Neural cell (in vitro differentiated cells): ENCODE data around the gene ZNF574. TPM values are rescaled to one million over a fixed set of nuclear protein-coding genes. Genes with fewer than 3 reads are reported as not detected.

Source experiments
- H2AFZ ChIP-seq: fragments of 200-600, 300-800 bp; sonication (generic), shearing (Covaris generic); 2 replicates; pipeline ENCODE4 v1.6.0; 2014; ENCODE audit warnings: low read depth, mild to moderate bottlenecking, antibody characterized with exemption, low read length, moderate library complexity
- H3F3A ChIP-seq: fragments of 200-600 bp; shearing (Covaris generic); 2 replicates; pipeline ENCODE4 v1.6.1; 2016; ENCODE audit warnings: mild to moderate bottlenecking, moderate library complexity, mixed read lengths, antibody characterized with exemption, low read length; ENCODE audit not compliant: insufficient read depth, poor library complexity, severe bottlenecking
- H3K27ac ChIP-seq: fragments of 200-600, 300-800 bp; sonication (generic), shearing (Covaris generic); 2 replicates; pipeline ENCODE4 v1.5.1; 2014; ENCODE audit warnings: mild to moderate bottlenecking, low read length, moderate library complexity
- H3K27me3 ChIP-seq: fragments of 300-800, 200-600 bp; sonication (generic), shearing (Covaris generic); 2 replicates; pipeline ENCODE4 v1.6.0; 2014; ENCODE audit warnings: mild to moderate bottlenecking, low read depth, low read length, moderate library complexity; ENCODE audit not compliant: insufficient read depth
- H3K36me3 ChIP-seq: fragments of 300-800, 200-600 bp; sonication (generic), shearing (Covaris generic); 2 replicates; pipeline ENCODE4 v1.5.1; 2014; ENCODE audit warnings: mild to moderate bottlenecking, antibody characterized with exemption, low read length, moderate library complexity; ENCODE audit not compliant: insufficient read depth
- H3K4me2 ChIP-seq: fragments of 300-800, 200-600 bp; sonication (generic), shearing (Covaris generic); 2 replicates; pipeline ENCODE4 v1.6.0; 2014; ENCODE audit warnings: mild to moderate bottlenecking, low read length
- H3K4me3 ChIP-seq: fragments of 300-800, 200-600 bp; sonication (generic), shearing (Covaris generic); 2 replicates; pipeline ENCODE4 v1.5.1; 2014; ENCODE audit warnings: mild to moderate bottlenecking, low read length, moderate library complexity
- H3K79me2 ChIP-seq: fragments of 200-600 bp; shearing (Covaris generic); replicated peaks from 2 replicates; pipeline ENCODE4 v1.6.0; 2014; ENCODE audit warnings: mild to moderate bottlenecking, low read length, moderate library complexity; ENCODE audit not compliant: insufficient read depth
- H3K9ac ChIP-seq: fragments of 300-800, 200-600 bp; sonication (generic), shearing (Covaris generic); 2 replicates; pipeline ENCODE4 v1.6.1; 2016; ENCODE audit warnings: mild to moderate bottlenecking, low read length, mixed read lengths
- H3K9me2 ChIP-seq: fragments of 200-600 bp; shearing (Covaris generic); 2 replicates; pipeline ENCODE4 v1.6.1; 2016; ENCODE audit warnings: mild to moderate bottlenecking, low read length, mixed read lengths; ENCODE audit not compliant: insufficient read depth
- H3K9me3 ChIP-seq: fragments of 200-600, 300-800 bp; sonication (generic), shearing (Covaris generic); 2 replicates; pipeline ENCODE4 v1.6.1; 2016; ENCODE audit warnings: mild to moderate bottlenecking, mixed run types, low read length, moderate library complexity, mixed read lengths
- H4K20me1 ChIP-seq: fragments of 200-600 bp; shearing (Covaris generic); 2 replicates; pipeline ENCODE4 v1.6.1; 2016; ENCODE audit warnings: mild to moderate bottlenecking, mixed run types; ENCODE audit not compliant: insufficient read depth
- CTCF ChIP-seq: fragments of 450-650 bp; IDR thresholded peaks from 2 replicates; pipeline ENCODE4 v1.5.1; 2014; ENCODE audit warnings: antibody characterized with exemption, mild to moderate bottlenecking, moderate library complexity; ENCODE audit not compliant: poor library complexity, severe bottlenecking
- EP300 ChIP-seq: fragments of 450-650 bp; conservative IDR thresholded peaks from 2 replicates; pipeline ENCODE4 v1.6.1; 2014; ENCODE audit warnings: antibody characterized with exemption, mild to moderate bottlenecking, moderate library complexity; ENCODE audit not compliant: poor library complexity, severe bottlenecking
- MXI1 ChIP-seq: fragments of 450-650 bp; conservative IDR thresholded peaks from 2 replicates; pipeline ENCODE4 v1.6.1; 2014; ENCODE audit warnings: antibody characterized with exemption, mild to moderate bottlenecking; ENCODE audit not compliant: poor library complexity, severe bottlenecking
- POLR2AphosphoS5 ChIP-seq: IDR thresholded peaks from 2 replicates; pipeline ENCODE4 v1.6.1; 2012
- RAD21 ChIP-seq: fragments of 450-650 bp; conservative IDR thresholded peaks from 2 replicates; pipeline ENCODE4 v1.6.1; 2014; ENCODE audit warnings: antibody characterized with exemption, mild to moderate bottlenecking, moderate library complexity
- REST ChIP-seq: IDR thresholded peaks from 2 replicates; pipeline ENCODE4 v1.6.1; 2012; ENCODE audit warnings: borderline replicate concordance
- SMC3 ChIP-seq: fragments of 450-650 bp; conservative IDR thresholded peaks from 2 replicates; pipeline ENCODE4 v1.6.1; 2014; ENCODE audit warnings: antibody characterized with exemption, mild to moderate bottlenecking, moderate library complexity; ENCODE audit not compliant: poor library complexity
- TAF1 ChIP-seq: IDR thresholded peaks from 2 replicates; pipeline ENCODE4 v1.6.1; 2012; ENCODE audit warnings: low read depth
- polyA plus RNA-seq: library from polyadenylated mRNA; depleted of rRNA; stranded (reverse); fragments of >200 nt; gene quantifications from 2 replicates; pipeline ENCODE4 v1.2.3, GENCODE V29; 2014

Gene ZNF574
- polyA plus RNA-seq, 1 donor from 2014 or later = 7.0 TPM

- Histone ChIP-seq H3K36me3 (peaks cover 3% of the 10 kb centered on the region), H3F3A (no peaks in the 10 kb centered on the region), H3K9ac (no peak overlapping the region), H2AFZ (no peak overlapping the region), H4K20me1 (no peaks in the 10 kb centered on the region), H3K27me3 (no peaks in the 10 kb centered on the region), H3K9me2 (no peaks in the 10 kb centered on the region), H3K4me2 (no peak overlapping the region), H3K27ac (no peak overlapping the region), H3K79me2 (no peaks in the 10 kb centered on the region), H3K9me3 (no peaks in the 10 kb centered on the region), H3K4me3 (no peak overlapping the region)
- TF ChIP-seq POLR2AphosphoS5 = no peak
- no peak for TF ChIP-seq CTCF
- no peak for TF ChIP-seq RAD21
- TF ChIP-seq REST = no peak
- no peak for TF ChIP-seq EP300
- no peak for TF ChIP-seq TAF1
- no peak for TF ChIP-seq MXI1
These were observed 45.1 kb upstream of the ZNF574 start for GRCh38 chr19:42030645-42031440.

- Histone ChIP-seq H3K79me2 (no peaks in the 10 kb centered on the region), H3K36me3 (peaks cover 3% of the 10 kb centered on the region), H3F3A (no peaks in the 10 kb centered on the region), H4K20me1 (no peaks in the 10 kb centered on the region), H3K27ac (no peak overlapping the region), H3K9me3 (no peaks in the 10 kb centered on the region), H3K27me3 (no peaks in the 10 kb centered on the region), H3K9me2 (no peaks in the 10 kb centered on the region), H2AFZ (no peak overlapping the region), H3K9ac (no peak overlapping the region), H3K4me2 (no peak overlapping the region), H3K4me3 (no peak overlapping the region)
- TF ChIP-seq SMC3 (no peak), MXI1 (no peak), CTCF (no peak), RAD21 (no peak), REST (no peak)
These were observed 43.5 kb upstream of the ZNF574 start for GRCh38 chr19:42032431-42032830.
